NCI-H2196 (cell line): Measurements from ENCODE around the gene ZNF860.
"Not testable (repeated sequence)": the region's sequence is repeated elsewhere in the genome, so short reads cannot be mapped to it uniquely, and the experiment has no call there.

Experiments used
- DNase-seq: peaks from one replicate; lab custom pipeline; 2025; ENCODE audit not compliant: unreplicated experiment; lab: John Stamatoyannopoulos, UW

Gene ZNF860

GRCh38 chr3:31996195-31996594 is 14.6 kb downstream of the ZNF860 start:
- DNase-seq = no peak

DNA sequence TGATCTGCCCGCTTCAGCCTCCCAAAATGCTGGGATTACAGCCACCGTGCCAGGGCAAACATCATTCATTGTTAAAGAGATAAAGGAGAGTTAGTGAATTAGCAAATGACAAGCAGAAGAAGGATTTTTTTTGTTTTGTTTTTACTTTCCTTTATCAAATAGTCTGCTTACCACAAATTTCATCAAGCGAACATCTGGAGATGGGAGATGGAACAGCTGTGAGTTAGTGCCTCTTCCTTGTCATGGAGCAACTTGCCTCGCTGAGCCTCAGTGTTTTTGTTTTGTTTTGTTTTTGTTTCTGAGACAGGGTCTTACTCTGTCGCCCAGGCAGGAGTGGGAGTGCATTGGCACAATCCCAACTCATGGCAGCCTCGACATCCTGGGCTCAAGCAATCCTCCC is 15.9 kb downstream of the ZNF860 start:
- no peak for DNase-seq

GRCh38 chr3:31999907-32000439 is 18.4 kb downstream of the ZNF860 start:
- no peak for DNase-seq

- DNase-seq = no peak
Measured at GRCh38 chr3:32000877-32001276, 19.3 kb downstream of the ZNF860 start.

DNA sequence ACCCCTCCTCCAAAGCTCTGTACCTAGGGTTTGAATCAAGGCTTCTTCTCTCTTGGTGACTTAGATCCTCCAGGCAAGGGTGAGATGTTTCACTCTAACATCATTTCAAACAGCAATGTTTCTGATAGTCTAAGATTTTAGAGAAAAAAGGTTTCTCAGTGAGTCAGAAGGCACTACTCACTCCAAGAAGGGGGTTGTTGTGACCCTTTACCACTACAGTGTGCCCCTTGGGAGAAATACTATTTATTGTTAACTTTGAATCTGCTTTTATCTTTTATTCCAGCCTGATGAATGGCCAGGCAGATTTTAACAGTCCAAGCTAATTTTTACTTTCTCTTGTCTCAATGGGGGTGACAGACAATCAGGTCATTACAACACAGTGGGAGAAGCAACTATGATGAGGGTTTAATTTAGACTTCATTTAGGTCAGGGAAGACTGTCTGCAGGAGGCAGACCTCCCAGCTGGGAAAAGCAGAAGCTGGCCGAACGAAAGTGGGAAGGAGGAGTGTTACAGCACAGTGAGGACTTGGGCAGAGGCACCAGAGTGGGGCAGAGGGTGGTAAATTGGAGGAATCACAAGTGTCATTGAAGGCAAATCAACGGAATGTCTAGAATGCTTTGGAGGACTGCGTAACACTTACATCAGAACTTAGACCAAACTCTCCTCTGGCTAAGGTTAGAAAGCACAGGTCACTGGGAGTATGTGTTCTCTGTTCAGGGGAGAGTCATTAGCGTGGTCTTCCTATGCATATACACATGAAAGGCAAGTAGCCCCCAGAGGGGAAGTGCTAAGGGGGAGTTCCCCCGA is 21.2 kb downstream of the ZNF860 start:
- no peak for DNase-seq

GRCh38 chr3:32003380-32003779 is 21.8 kb downstream of the ZNF860 start:
- no peak for DNase-seq

GRCh38 chr3:32004113-32004765 is 22.7 kb downstream of the ZNF860 start:
- no peak for DNase-seq

- DNase-seq = no peak
Measured at GRCh38 chr3:32009101-32009500, 27.6 kb downstream of the ZNF860 start.

DNA sequence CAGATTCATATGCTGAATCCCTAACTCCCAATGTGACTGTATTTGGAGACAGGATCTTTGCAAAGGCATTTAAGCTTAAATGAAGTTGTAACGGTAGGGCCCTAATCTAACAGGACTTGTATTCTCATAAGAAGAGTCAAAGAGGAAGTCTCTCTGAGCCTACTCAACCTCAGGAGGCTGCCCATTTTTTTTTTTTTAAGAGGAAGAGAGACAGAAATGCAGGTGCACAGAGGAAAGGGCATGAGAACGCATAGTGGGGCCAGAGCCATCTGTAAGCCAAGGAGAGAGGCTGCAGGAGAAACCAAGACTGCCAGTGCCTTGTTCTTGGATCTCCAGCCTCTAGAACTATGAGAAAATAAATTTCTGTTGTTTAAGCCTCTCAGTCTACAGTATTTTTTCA is 28.4 kb downstream of the ZNF860 start:
- no peak for DNase-seq

DNA sequence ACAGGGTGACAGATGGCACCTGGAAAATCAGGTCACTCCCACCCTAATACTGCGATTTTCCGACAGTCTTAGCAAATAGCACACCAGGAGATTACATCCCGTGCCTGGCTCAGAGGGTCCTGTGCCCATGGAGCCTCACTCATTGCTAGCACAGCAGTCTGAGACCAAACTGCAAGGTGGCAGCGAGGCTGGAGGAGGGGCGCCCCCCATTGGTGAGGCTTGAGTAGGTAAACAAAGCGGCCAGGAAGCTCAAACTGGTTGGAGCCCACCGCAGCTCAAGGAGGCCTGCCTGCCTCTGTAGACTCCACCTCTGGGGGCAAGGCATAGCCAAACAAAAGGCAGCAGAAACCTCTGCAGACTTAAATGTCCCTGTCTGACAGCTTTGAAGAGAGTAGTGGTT is 29.1 kb downstream of the ZNF860 start:
- not testable (repeated sequence) for DNase-seq

- not testable (repeated sequence) for DNase-seq
Measured at GRCh38 chr3:32015638-32016037, 34.1 kb downstream of the ZNF860 start.

DNA sequence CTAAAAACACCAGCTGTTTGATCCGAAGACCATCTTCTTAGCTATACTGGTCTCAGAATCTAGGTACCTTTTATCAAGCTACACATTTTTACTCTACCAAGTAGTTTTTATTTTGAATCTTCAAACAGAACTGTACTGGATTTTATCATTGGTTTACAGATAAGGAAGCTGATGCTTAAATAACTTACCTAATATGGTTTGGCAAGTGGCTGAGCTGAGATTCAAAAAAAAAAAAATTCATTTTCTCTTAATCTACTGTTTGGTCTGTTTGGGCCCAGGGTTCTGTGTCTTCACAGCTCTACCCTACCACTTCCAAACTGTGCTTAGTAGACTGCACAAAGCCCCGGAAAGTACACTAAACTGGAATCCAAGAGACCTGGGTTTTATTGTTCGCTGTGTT is 35.7 kb downstream of the ZNF860 start:
- DNase-seq = no peak

GRCh38 chr3:32018757-32019564 is 37.4 kb downstream of the ZNF860 start:
- DNase-seq = peak; percentile 4

DNA sequence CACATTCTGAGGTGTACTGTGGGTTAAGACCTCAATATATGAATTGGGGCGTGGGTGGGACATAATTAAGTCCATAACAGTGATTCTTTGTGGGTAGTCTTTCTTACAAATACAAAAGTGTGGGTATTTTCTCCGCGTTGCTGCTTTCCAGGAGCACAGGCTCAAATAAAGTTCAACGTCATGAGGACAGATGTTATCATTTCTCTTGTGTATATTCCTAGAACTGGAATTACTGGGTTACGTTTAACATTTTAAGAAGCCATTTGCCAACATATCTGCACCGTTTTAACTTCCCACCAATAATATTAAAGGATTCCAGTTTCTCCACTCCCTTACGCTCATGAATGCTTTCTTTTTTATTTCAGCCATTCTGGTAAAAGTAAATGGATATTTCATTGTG is 39.6 kb downstream of the ZNF860 start:
- DNase-seq = no peak

GRCh38 chr3:32021748-32022147 is 40.2 kb downstream of the ZNF860 start:
- no peak for DNase-seq

DNA sequence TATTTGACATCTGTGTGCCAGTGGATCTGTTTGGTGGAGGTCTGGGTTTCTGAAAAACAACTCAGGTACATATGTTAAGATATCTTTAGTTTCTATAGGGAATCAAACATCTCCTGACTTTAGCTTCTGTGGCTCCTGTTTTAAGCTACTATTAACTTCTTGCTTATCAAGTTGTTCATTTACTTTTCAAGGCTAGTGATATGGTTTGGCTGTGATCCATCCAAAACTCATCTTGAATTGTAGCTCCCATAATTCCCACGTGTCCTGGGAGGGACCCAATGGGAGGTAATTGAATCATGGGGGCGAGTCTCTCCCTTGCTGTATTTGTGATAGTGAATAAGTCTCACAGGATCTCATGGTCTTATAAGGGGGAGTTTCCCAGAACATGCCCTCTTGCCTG is 41.4 kb downstream of the ZNF860 start:
- DNase-seq = no peak

- DNase-seq = no peak
Measured at GRCh38 chr3:32026593-32026992, 45.0 kb downstream of the ZNF860 start.

- DNase-seq = no peak
Measured at GRCh38 chr3:32037932-32038267, 56.4 kb downstream of the ZNF860 start.

DNA sequence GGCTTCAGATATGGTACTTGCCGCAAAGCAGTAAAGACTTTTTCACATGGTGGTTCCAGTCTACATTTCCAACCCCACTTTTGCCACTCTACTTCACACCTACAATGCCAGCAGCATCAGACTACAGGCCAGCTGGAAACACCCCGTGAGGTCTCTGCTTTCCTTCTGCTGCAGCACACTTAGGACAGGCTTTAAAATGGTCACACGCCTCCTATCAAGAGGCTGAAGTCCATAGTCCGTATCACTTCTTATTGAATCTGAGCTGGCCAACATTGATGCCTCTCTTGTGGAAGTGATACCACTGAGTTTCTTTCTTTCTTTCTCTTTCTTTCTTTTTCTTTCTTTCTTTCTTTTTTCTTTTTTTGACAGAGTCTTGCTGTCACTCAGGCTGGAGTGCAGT is 59.8 kb downstream of the ZNF860 start:
- DNase-seq = no peak
